IMR-90 (cell line): ENCODE results near the gene WASHC3. TPM values are rescaled to one million over a fixed set of nuclear protein-coding genes. Genes with fewer than 3 reads are reported as not detected.

Experiments used
- ATAC-seq: fragments of 200-7000 bp; cut with Tn5 transposase; 2 replicates; pipeline ENCODE4 v1.9.1; 2020; ENCODE audit warnings: low read depth, mild to moderate bottlenecking, moderate library complexity
- BruUV-seq: library from RNA; stranded (reverse); fragments of 400-500 nt; replicated peaks from 2 replicates; lab custom pipeline; 2021; lab: Mats Ljungman, UMichigan
- CTCF ChIA-PET: fragments of 300-600 bp; formaldehyde crosslinking; extraction: SDS; loops from one replicate; lab custom pipeline; 2021; ENCODE audit warnings: antibody characterized with exemption; lab: Yijun Ruan, JAX
- POLR2A ChIA-PET: fragments of 300-600 bp; sonication (Branson Sonifier 250); formaldehyde crosslinking; loops from one replicate; lab custom pipeline; 2022; ENCODE audit warnings: antibody characterized with exemption; ENCODE audit not compliant: unreplicated experiment; lab: Charles Lee
- DNase-seq: peaks from one replicate; pipeline ENCODE4 v3.0.0; 2013
- H2AFZ ChIP-seq: replicated peaks from 2 replicates; pipeline ENCODE3; 2013; ENCODE audit warnings: low read length, mild to moderate bottlenecking; ENCODE audit not compliant: poor library complexity
- H2AK5ac ChIP-seq: 2 replicates; pipeline ENCODE4 v1.6.1; 2013; ENCODE audit warnings: low read depth, low read length, inconsistent platforms
- H2AK9ac ChIP-seq: replicated peaks from 2 replicates; pipeline ENCODE3; 2013; ENCODE audit warnings: mild to moderate bottlenecking, low read depth, low read length, moderate library complexity; ENCODE audit not compliant: poor library complexity
- H2BK120ac ChIP-seq: 2 replicates; pipeline ENCODE4 v1.6.1; 2013; ENCODE audit warnings: low read depth, low read length, inconsistent platforms
- H2BK15ac ChIP-seq: 3 replicates; pipeline ENCODE4 v1.6.1; 2013; ENCODE audit warnings: low read depth, low read length, inconsistent platforms
- H2BK20ac ChIP-seq: 2 replicates; pipeline ENCODE4 v1.6.1; 2013; ENCODE audit warnings: low read depth, mild to moderate bottlenecking, inconsistent platforms, low read length, moderate library complexity
- H2BK5ac ChIP-seq: 2 replicates; pipeline ENCODE4 v1.6.1; 2013; ENCODE audit warnings: mild to moderate bottlenecking, low read depth, low read length, inconsistent platforms; ENCODE audit not compliant: poor library complexity, severe bottlenecking
- H3K14ac ChIP-seq: replicated peaks from 2 replicates; pipeline ENCODE4 v1.6.1; 2013; ENCODE audit warnings: low read depth, low read length, inconsistent platforms
- H3K18ac ChIP-seq: 2 replicates; pipeline ENCODE4 v1.6.1; 2013; ENCODE audit warnings: low read depth, low read length, control low read depth
- H3K23ac ChIP-seq: 2 replicates; pipeline ENCODE4 v1.6.1; 2013; ENCODE audit warnings: low read depth, low read length, inconsistent platforms
- H3K27ac ChIP-seq: 2 replicates; pipeline ENCODE4 v1.5.1; 2013; ENCODE audit warnings: mild to moderate bottlenecking, control low read depth, low read length; ENCODE audit not compliant: insufficient read depth
- H3K27me3 ChIP-seq: 2 replicates; pipeline ENCODE4 v1.6.1; 2013; ENCODE audit warnings: low read length; ENCODE audit not compliant: control insufficient read depth, insufficient read depth
- H3K36me3 ChIP-seq: 2 replicates; pipeline ENCODE4 v1.6.1; 2013; ENCODE audit warnings: low read length, mixed read lengths; ENCODE audit not compliant: control insufficient read depth, insufficient read depth
- H3K4ac ChIP-seq: 2 replicates; pipeline ENCODE4 v1.6.1; 2013; ENCODE audit warnings: low read depth, low read length, inconsistent platforms
- H3K4me1 ChIP-seq: 2 replicates; pipeline ENCODE4 v1.6.1; 2013; ENCODE audit warnings: low read length, mixed read lengths; ENCODE audit not compliant: control insufficient read depth, insufficient read depth
- H3K4me2 ChIP-seq: 2 replicates; pipeline ENCODE4 v1.6.1; 2013; ENCODE audit warnings: low read depth, mild to moderate bottlenecking, control low read depth, low read length, moderate library complexity
- H3K4me3 ChIP-seq: 2 replicates; pipeline ENCODE4 v1.5.1; 2013; ENCODE audit warnings: low read depth, mild to moderate bottlenecking, control low read depth, low read length, moderate library complexity; ENCODE audit not compliant: insufficient read depth
- H3K56ac ChIP-seq: 2 replicates; pipeline ENCODE4 v1.6.1; 2013; ENCODE audit warnings: low read length, inconsistent platforms; ENCODE audit not compliant: insufficient read depth; ENCODE audit errors: extremely low read depth
- H3K79me1 ChIP-seq, 2 experiments: 2 replicates each; pipeline ENCODE4 v1.6.1; 2013; ENCODE audit warnings: low read length in 2 of 2, inconsistent platforms in 1 of 2, low read depth in 1 of 2
- H3K9ac ChIP-seq: 2 replicates; pipeline ENCODE4 v1.6.1; 2013; ENCODE audit warnings: low read depth, low read length, control low read depth
- H3K9me1 ChIP-seq: 2 replicates; pipeline ENCODE4 v1.6.1; 2013; ENCODE audit warnings: low read length, inconsistent platforms; ENCODE audit not compliant: insufficient read depth
- H3K9me3 ChIP-seq: 2 replicates; pipeline ENCODE4 v1.6.1; 2013; ENCODE audit warnings: low read length; ENCODE audit not compliant: control insufficient read depth, insufficient read depth
- H4K20me1 ChIP-seq: 2 replicates; pipeline ENCODE4 v1.6.1; 2013; ENCODE audit warnings: low read length, inconsistent platforms; ENCODE audit not compliant: insufficient read depth
- H4K5ac ChIP-seq: 2 replicates; pipeline ENCODE4 v1.6.1; 2013; ENCODE audit warnings: mild to moderate bottlenecking, low read depth, low read length, control low read depth
- H4K8ac ChIP-seq, 2 experiments: 2 replicates each; pipeline ENCODE4 v1.6.1; 2013; ENCODE audit warnings: low read depth in 2 of 2, low read length in 2 of 2, control low read depth in 1 of 2, inconsistent platforms in 1 of 2
- H4K91ac ChIP-seq: 2 replicates; pipeline ENCODE4 v1.6.1; 2013; ENCODE audit warnings: low read depth, low read length, inconsistent platforms; ENCODE audit not compliant: insufficient read depth
- BHLHE40 ChIP-seq: fragments of 150-350 bp; IDR thresholded peaks from 2 replicates; pipeline ENCODE4 v1.6.1; 2016; ENCODE audit warnings: mild to moderate bottlenecking, low read depth, low read length
- CEBPB ChIP-seq: IDR thresholded peaks from 2 replicates; pipeline ENCODE4 v1.6.1; 2012; ENCODE audit warnings: low read depth, low read length, improper control_type of control experiment
- CHD1 ChIP-seq: IDR thresholded peaks from 2 replicates; pipeline ENCODE4 v1.6.1; 2012; ENCODE audit warnings: low read depth, low read length, improper control_type of control experiment
- CTCF ChIP-seq: conservative IDR thresholded peaks from 2 replicates; pipeline ENCODE4 v1.5.1; 2012; ENCODE audit warnings: mild to moderate bottlenecking, low read depth, low read length, improper control_type of control experiment
- ELK1 ChIP-seq: fragments of 150-350 bp; IDR thresholded peaks from 2 replicates; pipeline ENCODE4 v1.6.1; 2016; ENCODE audit warnings: low read depth, mild to moderate bottlenecking, low read length, moderate library complexity, borderline replicate concordance
- FOS ChIP-seq: fragments of 150-350 bp; IDR thresholded peaks from 2 replicates; pipeline ENCODE4 v1.6.1; 2016; ENCODE audit warnings: low read depth, low read length
- MAFK ChIP-seq: IDR thresholded peaks from 2 replicates; pipeline ENCODE4 v1.6.1; 2012; ENCODE audit warnings: low read depth, low read length, improper control_type of control experiment
- MAZ ChIP-seq: IDR thresholded peaks from 2 replicates; pipeline ENCODE4 v1.6.1; 2012; ENCODE audit warnings: low read depth, mild to moderate bottlenecking, low read length, improper control_type of control experiment, moderate library complexity, borderline replicate concordance
- MXI1 ChIP-seq: IDR thresholded peaks from 2 replicates; pipeline ENCODE4 v1.6.1; 2012; ENCODE audit warnings: low read depth, mild to moderate bottlenecking, low read length, moderate library complexity, borderline replicate concordance
- POLR2A ChIP-seq: IDR thresholded peaks from 2 replicates; pipeline ENCODE4 v1.6.1; 2012; ENCODE audit warnings: mild to moderate bottlenecking, low read depth, low read length
- RAD21 ChIP-seq: IDR thresholded peaks from 2 replicates; pipeline ENCODE4 v1.6.1; 2012; ENCODE audit warnings: low read length, improper control_type of control experiment
- RCOR1 ChIP-seq: IDR thresholded peaks from 2 replicates; pipeline ENCODE4 v1.6.1; 2012; ENCODE audit warnings: mild to moderate bottlenecking, low read length, improper control_type of control experiment; ENCODE audit not compliant: insufficient replicate concordance
- RFX5 ChIP-seq: IDR thresholded peaks from 2 replicates; pipeline ENCODE4 v1.8.0; 2012; ENCODE audit warnings: low read depth, mild to moderate bottlenecking, low read length, moderate library complexity
- SMC3 ChIP-seq: fragments of 150-350 bp; IDR thresholded peaks from 2 replicates; pipeline ENCODE4 v1.6.1; 2016; ENCODE audit warnings: low read depth, mild to moderate bottlenecking, antibody characterized with exemption, low read length, moderate library complexity
- WGBS, 2 experiments: methylation state at CpG; one replicate each; pipeline versions ENCODE4 v1.1.5 to v1.1.7; 2013; ENCODE audit warnings: missing lambda C conversion rate in 2 of 2; ENCODE audit not compliant: insufficient read length in 1 of 2; ENCODE audit errors: extremely low coverage in 2 of 2; 5-methylcytosine and 5-hydroxymethylcytosine counted together
- dilution Hi-C: fragments of 300-500 bp; cut with HindIII; formaldehyde crosslinking; loops from one replicate; pipeline ENCODE4 v1.14.3; 2018; ENCODE audit warnings: low sequenced_read_pairs; ENCODE audit not compliant: unreplicated experiment
- in situ Hi-C: fragments of 300-500 bp; cut with MboI; formaldehyde crosslinking; loops from 3 replicates; pipeline ENCODE4 v1.14.3; 2019; ENCODE audit warnings: low sequenced_read_pairs, inconsistent platforms, mixed read lengths
- intact Hi-C: fragments of 100-400 bp; cut with micrococcal nuclease; formaldehyde crosslinking; loops from 2 replicates; pipeline ENCODE4 v1.10.0; 2022
- polyA plus RNA-seq, 3 experiments: library from polyadenylated mRNA; depleted of rRNA; stranded (reverse); fragments of >200 nt; gene quantifications; 2 replicates each; pipeline ENCODE4 v1.2.3, GENCODE V29; 2012; ENCODE audit warnings: low replicate concordance in 1 of 3
- total RNA-seq: library from RNA; depleted of rRNA; stranded (reverse); fragments of >200 nt; gene quantifications from 2 replicates; pipeline ENCODE4 v1.2.3, GENCODE V29; 2012

WASHC3 gene
- total and polyA plus RNA-seq, 2 of the 4 experiments (the other 2 are of a cell fraction): 54.8 to 87.1 TPM

- Histone ChIP-seq H3K23ac (no peak overlapping the region), H3K14ac (no peak overlapping the region), H3K27me3 (no peaks in the 10 kb centered on the region), H2BK15ac (no peak overlapping the region), H3K9ac (no peak overlapping the region), H3K27ac (no peak overlapping the region), H4K5ac (no peak overlapping the region), H2AK5ac (no peak overlapping the region), H2BK5ac (no peak overlapping the region), H2AFZ (no peak overlapping the region), H3K79me1 (no peaks in the 10 kb centered on the region), H3K18ac (no peak overlapping the region), H3K4ac (no peak overlapping the region), H4K8ac (no peak overlapping the region), H3K56ac (no peak overlapping the region), H2BK120ac (no peak overlapping the region), H3K9me1 (no peaks in the 10 kb centered on the region; the same call in 1 of the 2 replicates), H4K20me1 (no peaks in the 10 kb centered on the region), H3K9me3 (no peaks in the 10 kb centered on the region), H3K36me3 (no peaks in the 10 kb centered on the region), H3K4me1 (peaks cover 5% of the 10 kb centered on the region), H2AK9ac (no peak overlapping the region), H2BK20ac (no peak overlapping the region), H3K4me2 (no peak overlapping the region), H4K91ac (no peak overlapping the region), H3K4me3 (no peak overlapping the region)
- intact Hi-C loops (no loop called here), dilution Hi-C loops (no loop called here), in situ Hi-C loops (no loop called here)
- BruUV-seq: no TSS peak
- WGBS, 2 experiments: 80% methylated on average over 1 of the region's 1 CpG; no CpG with 5 or more reads in 1 of the 2 experiments
- ChIA-PET CTCF (no interaction called here), POLR2A (interaction anchor here (0.7 kb wide), 1 partner anchor 1883 kb away, joined by 3 read pairs; no protein-coding TSS in a partner anchor)
- TF ChIP-seq MAFK: no peak
- TF ChIP-seq SMC3: no peak
- TF ChIP-seq POLR2A: no peak
- TF ChIP-seq BHLHE40: no peak
- TF ChIP-seq ELK1: no peak
- TF ChIP-seq CEBPB: no peak
- no peak for TF ChIP-seq CHD1
- TF ChIP-seq RAD21: no peak
- no peak for TF ChIP-seq RCOR1
- no peak for TF ChIP-seq MXI1
- TF ChIP-seq MAZ: no peak
- TF ChIP-seq CTCF: no peak
- no peak for TF ChIP-seq FOS
- TF ChIP-seq RFX5: no peak
- ATAC-seq (no peak), DNase-seq (no peak)
Measured at GRCh38 chr12:102026728-102027127, 35.1 kb downstream of the WASHC3 start.
